ENCODE measurements around the gene SLC25A47. TPM values are rescaled to one million over a fixed set of nuclear protein-coding genes. Genes with fewer than 3 reads are reported as not detected.
A peak's percentile ranks its signal among the peaks of the same experiment; 100 is the strongest.
"Not testable (repeated sequence)": the region's sequence is repeated elsewhere in the genome, so short reads cannot be mapped to it uniquely, and the experiment has no call there.

SLC25A47 gene
- total RNA-seq, 1 donor from 2014 or later, result not detected

DNA sequence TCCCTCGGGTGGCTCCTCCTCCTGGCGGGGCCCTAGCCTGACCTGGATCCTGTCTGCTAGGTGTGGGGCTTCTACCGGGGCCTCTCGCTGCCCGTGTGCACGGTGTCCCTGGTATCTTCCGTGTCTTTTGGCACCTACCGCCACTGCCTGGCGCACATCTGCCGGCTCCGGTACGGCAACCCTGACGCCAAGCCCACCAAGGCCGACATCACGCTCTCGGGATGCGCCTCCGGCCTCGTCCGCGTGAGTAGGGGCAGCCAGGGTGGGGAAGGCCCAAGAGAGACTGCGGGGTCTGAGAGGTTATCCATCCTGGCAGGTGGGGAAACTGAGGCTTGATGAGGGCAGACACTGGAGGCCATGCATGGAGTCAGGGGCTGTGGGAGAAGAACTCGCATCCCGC, 4.0 kb downstream of the SLC25A47 start:
- no peak for DNase-seq

DNA sequence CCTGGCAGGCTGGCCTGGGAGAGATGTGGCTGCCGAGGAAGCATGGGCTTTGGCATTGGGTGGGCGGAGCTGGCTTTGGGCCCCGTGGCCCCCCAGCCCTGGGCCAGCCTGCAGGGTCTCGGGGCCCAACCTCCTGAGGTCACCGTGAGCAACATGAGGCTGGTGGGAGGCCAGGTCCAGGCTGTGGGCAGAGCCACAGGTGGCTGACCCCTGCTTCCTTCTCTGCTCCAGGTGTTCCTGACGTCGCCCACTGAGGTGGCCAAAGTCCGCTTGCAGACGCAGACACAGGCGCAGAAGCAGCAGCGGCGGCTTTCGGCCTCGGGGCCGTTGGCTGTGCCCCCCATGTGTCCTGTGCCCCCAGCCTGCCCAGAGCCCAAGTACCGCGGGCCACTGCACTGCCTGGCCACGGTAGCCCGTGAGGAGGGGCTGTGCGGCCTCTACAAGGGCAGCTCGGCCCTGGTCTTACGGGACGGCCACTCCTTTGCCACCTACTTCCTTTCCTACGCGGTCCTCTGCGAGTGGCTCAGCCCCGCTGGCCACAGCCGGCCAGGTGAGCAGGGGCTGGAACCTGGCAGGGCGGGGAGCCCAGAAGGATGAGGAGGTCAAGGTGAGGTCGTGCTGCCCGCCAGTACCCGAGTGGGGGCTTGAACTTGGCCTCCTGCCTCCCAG, 5.5 kb downstream of the SLC25A47 start:
- DNase-seq, result no peak

DNA sequence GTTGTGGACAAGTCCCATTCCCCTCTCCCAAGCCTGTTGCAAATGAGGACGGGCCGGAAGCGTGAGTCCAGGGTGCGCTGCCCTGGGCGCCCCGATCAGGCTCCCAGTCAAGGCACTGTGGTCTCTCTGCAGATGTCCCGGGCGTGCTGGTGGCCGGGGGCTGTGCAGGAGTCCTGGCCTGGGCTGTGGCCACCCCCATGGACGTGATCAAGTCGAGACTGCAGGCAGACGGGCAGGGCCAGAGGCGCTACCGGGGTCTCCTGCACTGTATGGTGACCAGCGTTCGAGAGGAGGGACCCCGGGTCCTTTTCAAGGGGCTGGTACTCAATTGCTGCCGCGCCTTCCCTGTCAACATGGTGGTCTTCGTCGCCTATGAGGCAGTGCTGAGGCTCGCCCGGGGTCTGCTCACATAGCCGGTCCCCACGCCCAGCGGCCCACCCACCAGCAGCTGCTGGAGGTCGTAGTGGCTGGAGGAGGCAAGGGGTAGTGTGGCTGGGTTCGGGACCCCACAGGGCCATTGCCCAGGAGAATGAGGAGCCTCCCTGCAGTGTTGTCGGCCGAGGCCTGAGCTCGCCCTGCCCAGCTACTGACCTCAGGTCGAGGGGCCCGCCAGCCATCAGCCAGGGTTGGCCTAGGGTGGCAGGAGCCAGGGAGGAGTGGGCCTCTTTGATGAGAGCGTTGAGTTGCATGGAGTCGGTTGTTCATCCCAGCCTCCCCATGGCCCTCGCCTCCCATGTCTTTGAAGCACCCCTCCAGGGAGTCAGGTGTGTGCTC, 6.3 kb downstream of the SLC25A47 start:
- no peak for DNase-seq

DNA sequence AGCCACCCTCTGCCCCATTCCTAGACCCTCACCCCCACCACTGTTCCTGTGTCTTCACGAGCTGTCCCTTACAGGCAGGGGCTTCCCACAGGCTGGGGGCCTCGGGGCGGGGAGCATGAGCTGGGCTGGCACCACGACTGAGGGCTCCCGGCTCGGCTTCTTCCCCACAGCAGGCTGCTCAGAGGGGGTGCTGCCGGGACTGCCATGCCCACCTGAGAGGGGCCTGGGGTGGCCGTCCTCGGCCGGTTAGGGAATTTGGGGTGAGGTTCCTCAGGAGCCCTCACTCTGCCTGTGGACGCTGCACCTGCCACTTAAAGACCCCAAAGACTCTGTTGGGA, 6.8 kb downstream of the SLC25A47 start:
- DNase-seq, result no peak

DNA sequence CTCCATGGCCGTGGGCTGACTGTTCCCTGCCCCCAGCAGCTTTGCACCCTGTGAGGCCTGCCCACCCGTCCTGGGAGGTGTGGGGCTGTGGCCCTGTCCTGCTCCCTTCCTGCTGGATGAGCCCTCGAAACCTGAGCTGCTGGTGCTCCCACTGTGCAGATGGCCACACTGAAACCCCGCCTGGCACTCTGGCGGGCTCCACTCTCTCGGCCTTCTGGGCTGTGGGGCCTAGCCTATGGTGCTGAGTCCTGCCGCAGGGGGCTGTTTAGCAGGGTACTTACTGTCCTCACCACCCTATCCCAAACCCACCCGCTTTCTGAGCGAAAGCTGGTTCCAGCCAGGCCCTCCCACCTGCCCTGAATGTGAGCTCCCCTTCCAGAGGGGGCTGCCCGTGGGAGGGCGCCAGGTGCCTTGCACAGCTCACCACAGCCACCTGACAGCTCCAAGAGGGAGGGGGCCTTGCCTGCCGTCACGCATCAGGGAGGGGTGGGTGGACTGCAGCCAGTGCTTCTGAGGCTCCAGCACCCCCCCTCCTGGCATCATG, 7.3 kb downstream of the SLC25A47 start:
- DNase-seq, result no peak

DNA sequence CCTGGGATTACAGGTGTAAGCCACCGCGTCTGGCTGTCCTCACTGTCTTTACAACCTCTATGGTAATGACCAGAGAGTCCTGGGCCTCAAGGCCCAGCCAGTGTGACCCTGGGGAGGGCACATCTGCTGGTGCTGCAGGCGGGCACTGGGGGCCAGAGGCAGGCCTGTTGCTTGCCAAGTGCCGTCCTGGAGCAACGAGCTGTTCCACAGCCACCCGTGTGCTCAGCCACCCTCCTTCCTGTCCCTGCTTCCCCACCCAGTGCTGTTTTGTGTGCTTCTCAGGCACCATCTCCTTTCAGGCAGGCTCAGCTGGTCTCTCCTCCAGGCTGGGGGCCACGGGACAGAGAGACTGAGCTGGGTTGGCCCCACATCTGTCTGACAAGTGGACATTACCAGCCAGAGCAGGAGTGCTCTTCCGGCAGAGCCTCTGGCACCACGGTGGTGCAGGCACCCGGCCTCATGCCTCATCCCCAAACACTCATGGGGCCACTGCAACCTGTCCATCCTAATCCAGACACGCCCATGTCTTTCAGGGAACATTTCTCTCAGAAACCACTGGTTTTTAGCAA, 9.0 kb downstream of the SLC25A47 start:
- no peak for DNase-seq

DNA sequence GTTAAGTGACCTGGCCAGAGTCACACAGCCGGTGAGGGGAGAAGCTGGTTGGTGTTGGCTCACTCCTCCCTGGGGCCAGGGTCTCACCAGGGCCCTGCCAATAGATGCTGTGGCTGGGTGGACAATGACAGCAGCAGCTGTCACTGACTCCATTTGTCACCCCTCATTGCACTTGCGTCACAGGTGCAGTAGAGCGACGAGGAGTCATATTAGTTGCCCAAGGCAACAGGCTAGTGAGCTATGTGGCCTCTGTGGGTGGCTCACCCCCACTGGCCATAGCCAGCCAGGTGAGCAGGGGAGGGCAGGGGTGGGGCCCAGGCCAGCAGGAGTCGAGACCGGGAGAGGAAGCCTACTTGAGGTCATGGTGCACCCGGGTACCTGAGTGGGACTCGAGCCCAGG, 9.7 kb downstream of the SLC25A47 start:
- DNase-seq, result no peak

DNA sequence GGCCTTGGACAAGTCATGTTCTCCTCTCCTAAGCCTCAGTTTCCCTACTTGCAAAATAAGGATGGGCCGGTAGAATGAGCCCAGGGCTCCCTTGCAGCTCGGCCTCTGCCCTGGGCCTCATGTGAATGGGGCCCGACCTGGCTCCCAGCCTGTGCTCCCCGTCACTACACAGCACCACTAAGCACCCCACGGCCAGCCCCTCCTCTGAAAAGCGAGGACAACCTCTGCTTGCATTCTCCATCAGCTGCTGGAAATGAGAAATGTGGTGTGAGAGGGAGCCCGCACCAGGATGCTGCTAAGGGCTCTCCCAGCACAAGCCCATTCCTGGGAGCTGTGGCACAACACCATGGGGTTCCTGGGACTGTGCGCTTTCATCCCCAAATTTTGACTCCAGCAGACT, 10.2 kb downstream of the SLC25A47 start:
- DNase-seq, result no peak

DNA sequence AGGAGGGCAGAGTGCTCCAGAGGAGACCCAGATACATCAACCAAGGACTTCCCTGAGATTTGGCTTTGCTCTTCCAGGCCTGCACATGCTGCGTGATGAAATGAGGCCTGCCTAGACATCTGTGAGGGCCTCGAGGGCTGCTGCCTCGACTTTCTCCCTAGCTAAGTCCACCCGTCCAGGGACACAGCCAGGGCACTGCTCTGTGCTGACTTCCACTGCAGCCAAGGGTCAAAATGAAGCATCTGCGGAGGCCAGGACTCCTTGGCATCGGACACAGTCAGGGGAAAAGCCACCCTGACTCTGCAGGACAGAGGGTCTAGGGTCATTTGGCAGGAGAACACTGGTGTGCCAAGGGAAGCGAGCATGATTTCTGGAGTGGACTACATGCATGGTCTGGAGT, 10.7 kb downstream of the SLC25A47 start:
- no peak for DNase-seq

DNA sequence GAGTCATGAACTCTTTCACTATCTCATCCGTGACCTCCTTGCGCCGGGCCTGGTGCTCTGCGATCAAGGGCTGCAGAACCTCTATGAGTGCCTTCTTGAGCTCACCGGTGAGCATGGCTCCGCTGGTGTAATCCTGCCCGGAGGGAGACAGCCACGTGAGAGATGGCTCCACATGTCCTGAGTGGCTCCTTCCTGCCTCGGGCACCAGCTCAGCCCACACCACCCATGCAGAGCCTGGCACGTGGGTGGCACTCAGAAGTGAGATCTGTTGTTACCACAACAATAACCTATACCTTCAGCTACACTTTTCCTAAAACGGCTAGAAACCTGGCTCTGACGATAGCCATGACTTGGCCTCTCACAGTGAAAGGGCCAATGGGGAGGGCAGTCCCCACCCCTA, 11.8 kb downstream of the SLC25A47 start:
- DNase-seq, result no peak

DNA sequence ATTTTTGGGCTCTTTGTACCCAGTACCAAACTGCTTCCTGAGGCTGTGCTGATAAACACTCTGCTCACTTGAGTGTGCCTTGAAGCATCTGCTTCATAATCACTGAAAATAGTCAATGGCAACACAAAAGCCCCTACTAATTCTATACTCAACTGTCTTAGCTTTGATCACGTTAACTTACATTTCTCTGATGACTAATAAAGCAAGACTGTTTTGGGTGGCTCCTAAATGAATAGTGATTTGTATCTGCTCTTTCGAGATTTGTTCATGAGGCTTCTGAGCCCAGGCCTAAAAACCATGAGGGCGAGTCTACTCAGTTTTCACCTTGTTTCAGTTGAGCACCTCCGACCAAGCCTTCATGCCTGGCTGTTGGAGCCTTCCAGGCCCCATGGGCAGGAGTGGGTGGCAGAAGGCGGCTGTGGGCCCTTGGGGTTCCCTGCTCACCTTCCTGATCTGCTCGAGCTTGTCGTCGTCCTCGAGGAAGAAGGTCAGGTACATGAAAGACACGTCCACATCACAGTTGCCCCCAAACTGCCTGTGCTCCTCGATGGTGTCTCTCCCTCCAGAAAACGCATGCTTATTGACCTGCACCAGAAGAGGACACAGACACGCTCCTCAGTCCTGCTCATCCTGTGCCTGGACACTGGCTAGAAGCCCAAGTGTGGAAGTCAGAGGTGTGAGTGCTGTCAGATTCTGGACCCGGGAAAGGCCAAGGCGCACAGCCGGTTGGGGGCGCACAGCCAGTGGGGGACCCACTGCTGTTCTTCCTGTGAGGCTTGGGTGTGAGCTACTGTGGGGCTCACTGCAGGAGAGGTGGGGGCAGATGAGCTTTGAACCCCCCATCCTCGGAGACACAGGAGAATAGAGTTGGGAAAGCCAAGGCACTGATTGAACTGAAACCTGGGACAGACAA, 13.7 kb downstream of the SLC25A47 start:
- DNase-seq, result no peak

DNA sequence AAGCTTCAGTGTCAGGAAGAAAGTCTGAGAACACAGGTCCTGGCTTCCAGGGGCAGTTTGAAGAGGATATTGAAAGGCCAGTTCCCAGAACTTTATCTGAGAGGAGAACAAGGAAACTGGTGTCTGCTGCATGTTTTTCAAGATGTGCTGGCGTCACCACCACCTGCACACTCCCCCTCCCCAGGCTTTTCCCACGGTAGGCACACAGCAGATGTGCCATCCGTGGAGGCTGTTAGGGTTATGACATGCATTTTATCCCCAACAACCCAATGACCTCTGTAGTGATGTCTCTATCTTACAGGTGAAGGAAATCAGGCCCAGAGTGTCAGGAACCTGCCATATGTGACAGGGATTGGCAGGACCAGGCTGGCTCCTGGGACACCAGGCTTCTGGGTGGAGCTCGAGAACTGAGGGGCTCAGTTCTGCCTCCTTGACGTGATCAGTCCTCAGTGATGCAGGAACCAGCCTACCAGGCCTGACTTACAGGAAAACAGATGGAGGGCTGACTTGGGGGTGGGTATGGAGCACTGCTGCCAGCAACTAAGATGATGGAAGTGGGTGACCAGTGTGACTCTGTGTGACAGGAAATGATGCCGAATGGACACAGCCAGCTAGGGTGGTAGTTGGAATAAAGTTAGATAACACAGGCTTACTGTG, 16.8 kb downstream of the SLC25A47 start:
- no peak for DNase-seq

DNA sequence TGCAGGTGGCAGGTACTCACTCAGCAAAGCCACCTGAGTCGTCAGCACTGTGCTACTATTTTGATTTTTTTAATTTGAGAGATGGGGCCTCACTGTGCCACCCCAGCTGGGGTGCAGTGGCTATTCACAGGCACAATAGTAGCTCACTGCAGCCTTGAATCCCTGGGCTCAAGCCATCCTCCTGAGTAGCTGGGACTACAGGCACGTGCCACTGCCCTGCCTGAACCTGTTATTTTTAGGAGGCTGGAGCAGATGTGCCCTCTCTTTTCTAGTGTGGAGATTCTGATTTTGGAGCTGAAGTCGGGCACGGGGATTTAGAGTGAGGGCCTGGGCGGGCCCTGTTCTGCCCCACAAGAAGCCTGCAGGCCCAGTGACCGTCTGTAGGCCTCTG, 17.3 kb downstream of the SLC25A47 start:
- no peak for DNase-seq

DNA sequence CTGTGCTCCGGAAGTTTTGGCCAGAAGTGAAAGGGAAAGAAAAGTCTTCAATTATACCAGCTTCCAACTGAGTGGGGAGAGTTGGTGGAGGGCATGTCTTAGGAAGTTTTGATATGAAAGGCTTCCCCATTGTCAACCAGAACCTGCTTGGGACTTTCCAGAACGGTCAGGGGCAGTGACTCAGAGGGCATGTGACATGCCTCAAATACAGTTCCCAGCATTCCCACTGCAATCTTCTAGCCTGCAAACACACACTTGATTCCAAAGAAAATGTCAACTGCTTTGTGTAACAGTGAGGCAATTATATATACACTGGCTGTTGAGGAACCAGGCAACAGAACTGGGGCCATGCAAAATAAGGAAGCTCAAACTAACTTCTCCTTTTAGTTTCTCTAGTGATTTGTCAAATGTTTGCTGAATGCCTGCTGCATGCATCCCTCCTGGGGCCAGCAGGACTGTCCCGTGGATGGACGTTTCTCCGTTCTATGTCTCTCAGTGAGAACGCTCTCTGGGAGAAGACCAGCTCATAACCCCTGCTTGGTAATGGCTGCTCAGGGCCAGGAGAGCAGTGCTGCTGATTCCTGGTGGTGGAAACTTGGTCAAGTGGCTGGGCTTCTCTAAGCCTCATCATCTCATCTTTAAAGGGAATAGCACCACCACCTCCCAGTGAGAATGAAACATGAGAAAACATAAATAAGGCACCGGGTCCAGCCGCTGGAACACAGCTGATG, 18.3 kb downstream of the SLC25A47 start:
- DNase-seq, result peak; percentile 96

DNA sequence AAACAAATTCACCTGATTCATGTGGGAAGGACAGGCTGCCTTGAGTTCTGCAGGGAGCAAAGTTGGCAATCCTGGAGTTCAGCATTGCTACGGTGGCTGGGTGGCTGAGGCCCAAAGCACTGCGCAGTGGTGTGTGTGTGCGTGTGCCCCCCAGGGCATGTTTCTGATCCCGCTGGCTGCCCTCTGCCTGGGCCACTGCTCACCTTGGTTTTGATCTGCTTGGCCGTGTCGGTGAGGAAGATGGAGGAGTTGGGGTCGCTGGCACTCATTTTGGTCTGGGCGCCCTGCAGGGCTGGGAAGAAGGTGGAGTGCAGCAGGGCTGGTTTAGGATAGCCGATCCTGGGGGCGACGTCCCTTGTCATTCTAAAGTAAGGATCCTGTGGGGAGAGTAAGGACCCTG, 19.1 kb downstream of the SLC25A47 start:
- DNase-seq, result no peak

DNA sequence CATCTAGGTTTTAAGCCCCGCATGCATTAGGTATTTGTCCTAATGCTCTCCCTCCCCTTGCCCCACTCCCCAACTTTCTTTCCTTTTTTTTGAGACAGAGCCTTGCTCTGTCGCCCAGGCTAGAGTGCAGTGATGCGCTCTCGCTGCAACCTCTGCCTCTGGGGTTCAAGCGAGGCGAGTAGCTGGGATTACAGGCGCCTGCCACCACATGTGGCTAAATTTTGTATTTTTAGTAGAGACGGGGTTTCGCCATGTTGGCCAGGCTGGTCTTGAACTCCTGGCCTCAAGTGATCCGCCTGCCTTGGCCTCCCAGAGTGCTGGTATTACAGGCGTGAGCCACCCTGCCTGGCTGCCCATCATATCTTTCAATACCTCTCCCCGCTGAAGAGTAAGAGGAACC, 19.7 kb downstream of the SLC25A47 start:
- DNase-seq, result not testable (repeated sequence)

DNA sequence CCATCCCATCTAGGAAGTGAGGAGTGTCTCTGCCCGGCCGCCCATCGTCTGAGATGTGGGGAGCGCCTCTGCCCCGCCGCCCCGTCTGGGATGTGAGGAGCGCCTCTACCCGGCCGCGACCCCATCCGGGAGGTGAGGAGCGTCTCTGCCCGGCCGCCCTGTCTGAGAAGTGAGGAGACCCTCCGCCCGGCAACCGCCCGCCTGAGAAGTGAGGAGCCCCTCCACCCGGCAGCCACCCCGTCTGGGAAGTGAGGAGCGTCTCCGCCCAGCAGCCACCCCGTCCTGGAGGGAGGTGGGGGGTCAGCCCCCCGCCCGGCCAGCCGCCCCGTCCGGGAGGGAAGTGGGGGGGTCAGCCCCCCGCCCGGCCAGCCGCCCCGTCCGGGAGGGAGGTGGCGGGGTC, 21.5 kb downstream of the SLC25A47 start:
- not testable (repeated sequence) for DNase-seq

DNA sequence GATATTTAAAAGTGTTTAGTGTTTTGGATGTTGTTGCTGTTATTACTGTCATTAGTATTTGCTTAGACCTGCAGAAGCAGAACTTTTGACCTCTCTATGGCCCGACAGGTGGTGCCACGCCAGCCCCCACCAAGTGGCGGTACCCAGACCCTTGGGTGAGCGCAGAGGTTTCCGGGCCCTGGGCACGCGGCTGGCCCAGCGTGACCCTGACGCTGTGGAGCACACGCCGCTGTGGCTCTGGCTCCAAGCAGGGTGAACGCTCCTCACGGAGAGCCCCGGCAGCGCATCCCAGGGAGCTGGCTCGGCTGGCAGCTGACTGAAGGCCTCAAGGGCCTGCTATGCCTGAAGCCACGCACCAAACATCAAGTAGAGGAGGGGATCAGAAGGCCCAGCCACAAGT, 22.6 kb downstream of the SLC25A47 start:
- no peak for DNase-seq

DNA sequence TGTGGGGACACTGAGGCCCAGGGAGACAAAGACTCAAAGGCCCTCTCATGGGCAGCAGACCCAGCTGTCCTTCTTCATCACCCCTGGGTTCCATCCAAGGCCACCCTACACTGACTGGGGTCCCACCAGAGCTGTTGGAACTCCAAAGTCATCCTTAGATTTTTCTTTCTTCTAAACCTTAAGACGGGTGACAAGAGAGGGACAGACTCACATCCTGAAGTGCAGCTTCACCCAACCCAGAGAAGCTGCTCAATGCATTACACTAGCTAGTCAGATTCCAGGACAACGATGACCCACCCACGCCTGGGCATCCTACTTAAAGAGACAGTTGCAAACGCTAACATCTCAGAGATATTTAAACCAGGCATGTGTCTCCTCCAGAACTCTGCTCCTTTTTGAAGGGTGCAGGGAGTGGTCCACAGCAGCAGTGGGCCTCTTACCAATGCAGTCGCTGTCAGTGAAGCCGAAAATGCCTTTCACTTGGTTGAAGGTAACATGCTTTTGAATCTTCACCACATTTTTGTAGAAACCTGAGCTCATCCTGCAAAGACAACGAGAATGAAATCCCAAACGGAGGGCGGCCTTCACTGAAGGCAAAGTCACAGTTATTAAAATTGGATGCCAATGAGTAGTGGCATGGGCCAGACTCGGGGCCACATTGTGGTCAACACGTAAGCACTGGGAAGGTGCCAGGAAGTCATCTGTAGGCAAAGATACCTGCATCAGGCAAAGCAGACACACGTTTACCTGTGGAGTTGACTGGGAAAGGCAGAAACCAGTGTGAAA, 23.4 kb downstream of the SLC25A47 start:
- no peak for DNase-seq

DNA sequence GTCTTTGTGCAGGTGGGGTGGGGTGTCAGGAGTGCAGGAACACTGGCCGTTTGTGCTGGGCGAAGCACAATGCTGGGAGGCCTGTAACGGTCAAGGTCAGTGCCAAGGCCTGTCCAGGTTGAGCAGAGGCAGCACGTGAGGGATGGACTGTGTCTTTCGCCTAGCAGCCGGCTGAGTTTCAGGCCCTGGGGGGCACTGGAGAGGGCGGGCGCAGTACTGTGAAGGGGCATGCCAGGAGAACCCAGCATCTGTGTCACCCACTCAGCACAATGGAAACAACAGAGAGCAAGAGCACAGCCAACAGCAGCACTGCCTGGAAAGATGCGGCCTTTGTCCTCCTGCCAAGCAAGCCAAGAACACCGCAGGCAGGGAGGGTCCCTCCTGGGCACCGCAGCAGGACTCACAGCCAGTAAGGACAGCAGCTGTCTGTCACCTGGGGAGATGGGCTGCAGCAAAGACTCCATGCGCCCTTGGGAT, 25.2 kb downstream of the SLC25A47 start:
- no peak for DNase-seq

Data from dermis blood vessel endothelial cell (primary cell).